HG02938 (cell line): ENCODE measurements around the gene PIEZO1.

Source experiments
- ATAC-seq: cut with Tn5 transposase; IDR thresholded peaks from one replicate; pipeline ENCODE4 v1.9.1; 2021; ENCODE audit warnings: mild to moderate bottlenecking, moderate library complexity; ENCODE audit not compliant: unreplicated experiment

Gene PIEZO1

GRCh38 chr16:88706965-88707826 is 77.8 kb downstream of the PIEZO1 start:
- ATAC-seq = no peak

GRCh38 chr16:88706229-88706964 is 78.6 kb downstream of the PIEZO1 start, which contains the start of the genes CTU2 and RNF166:
Gene CTU2 (plus strand): TSS chr16:88706503. CDS start chr16:88706531, 28 bp downstream.
Gene RNF166 (minus strand): TSS chr16:88706408. CDS start chr16:88706325, 83 bp downstream.
- peak; percentile 46 for ATAC-seq

GRCh38 chr16:88705801-88706228 is 79.2 kb downstream of the PIEZO1 start:
- ATAC-seq = peak; percentile 27

GRCh38 chr16:88705076-88705684 is 79.8 kb downstream of the PIEZO1 start:
- no peak for ATAC-seq

- ATAC-seq = no peak
These were observed 81.3 kb downstream of the PIEZO1 start for GRCh38 chr16:88703486-88704309.

GRCh38 chr16:88702371-88703210 is 82.4 kb downstream of the PIEZO1 start:
- no peak for ATAC-seq

- ATAC-seq = no peak
These were observed 83.2 kb downstream of the PIEZO1 start for GRCh38 chr16:88701581-88702370.

GRCh38 chr16:88700636-88701482 is 84.2 kb downstream of the PIEZO1 start:
- peak; percentile 68 for ATAC-seq

GRCh38 chr16:88700322-88700635 is 84.7 kb downstream of the PIEZO1 start:
- ATAC-seq = no peak

- ATAC-seq = no peak
These were observed 85.8 kb downstream of the PIEZO1 start for GRCh38 chr16:88699180-88699579.

GRCh38 chr16:88698646-88699045 is 86.4 kb downstream of the PIEZO1 start:
- no peak for ATAC-seq

GRCh38 chr16:88697831-88698615 is 87.0 kb downstream of the PIEZO1 start:
- ATAC-seq = no peak

GRCh38 chr16:88697116-88697830 is 87.7 kb downstream of the PIEZO1 start:
- no peak for ATAC-seq

GRCh38 chr16:88696441-88696840 is 88.6 kb downstream of the PIEZO1 start:
- no peak for ATAC-seq

GRCh38 chr16:88695753-88696152 is 89.3 kb downstream of the PIEZO1 start:
- no peak for ATAC-seq

GRCh38 chr16:88695218-88695617 is 89.8 kb downstream of the PIEZO1 start:
- ATAC-seq = no peak
